ENCODE data around the gene MTAP.

DNA sequence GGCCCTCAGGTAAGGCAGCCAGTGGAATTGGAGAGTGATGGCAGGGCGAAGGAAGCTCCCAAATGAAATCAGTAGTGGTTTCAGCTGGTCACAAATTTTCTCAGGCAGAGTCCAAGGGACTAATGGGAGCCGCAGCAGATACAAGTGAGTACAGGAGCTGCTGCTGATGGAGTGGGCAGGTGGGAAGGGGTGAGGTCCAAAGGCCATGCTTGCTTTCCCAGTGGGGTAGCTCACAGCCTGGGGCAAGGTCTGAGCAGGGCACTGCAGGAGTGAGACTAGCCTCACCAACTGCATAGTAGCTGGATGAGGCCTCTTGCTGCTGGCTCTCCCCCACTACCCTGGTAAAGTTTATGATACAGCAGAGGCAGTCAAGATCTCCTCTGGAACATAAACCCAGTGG, 38.2 kb downstream of the MTAP start:
- no peak for TF ChIP-seq POLR2A (IDR thresholded peaks at IDR 0.05)
- TF ChIP-seq, protein P1, sequence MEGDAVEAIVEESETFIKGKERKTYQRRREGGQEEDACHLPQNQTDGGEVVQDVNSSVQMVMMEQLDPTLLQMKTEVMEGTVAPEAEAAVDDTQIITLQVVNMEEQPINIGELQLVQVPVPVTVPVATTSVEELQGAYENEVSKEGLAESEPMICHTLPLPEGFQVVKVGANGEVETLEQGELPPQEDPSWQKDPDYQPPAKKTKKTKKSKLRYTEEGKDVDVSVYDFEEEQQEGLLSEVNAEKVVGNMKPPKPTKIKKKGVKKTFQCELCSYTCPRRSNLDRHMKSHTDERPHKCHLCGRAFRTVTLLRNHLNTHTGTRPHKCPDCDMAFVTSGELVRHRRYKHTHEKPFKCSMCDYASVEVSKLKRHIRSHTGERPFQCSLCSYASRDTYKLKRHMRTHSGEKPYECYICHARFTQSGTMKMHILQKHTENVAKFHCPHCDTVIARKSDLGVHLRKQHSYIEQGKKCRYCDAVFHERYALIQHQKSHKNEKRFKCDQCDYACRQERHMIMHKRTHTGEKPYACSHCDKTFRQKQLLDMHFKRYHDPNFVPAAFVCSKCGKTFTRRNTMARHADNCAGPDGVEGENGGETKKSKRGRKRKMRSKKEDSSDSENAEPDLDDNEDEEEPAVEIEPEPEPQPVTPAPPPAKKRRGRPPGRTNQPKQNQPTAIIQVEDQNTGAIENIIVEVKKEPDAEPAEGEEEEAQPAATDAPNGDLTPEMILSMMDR (IDR thresholded peaks at IDR 0.05), result no peak

All from stomach (tissue), 4 donors.